ENCODE data around the gene UCK2.

- TF ChIP-seq POLR2AphosphoS5 (IDR thresholded peaks at IDR 0.05; ENCODE audit: borderline replicate concordance, low read depth, low read length): no peak
- no peak for TF ChIP-seq EZH2 (IDR thresholded peaks at IDR 0.05)
These were observed 99.8 kb downstream of the UCK2 start for GRCh38 chr1:165927169-165927568.
